Activated CD4-positive, alpha-beta T cell treated with anti-CD3 and anti-CD28 coated beads, Interleukin-2, amount 50 U/mL, for 1 hour (primary cell): ENCODE data around the gene MTPN.

Source experiments
- DNase-seq: peaks from one replicate; pipeline ENCODE4 v3.0.0-alpha.2; 2020

Gene MTPN

GRCh38 chr7:135919071-135919841, 57.9 kb downstream of the MTPN start:
- DNase-seq = no peak

- no peak for DNase-seq
These were observed 59.0 kb downstream of the MTPN start for GRCh38 chr7:135918134-135918533.

GRCh38 chr7:135917721-135918120, 59.4 kb downstream of the MTPN start:
- no peak for DNase-seq

GRCh38 chr7:135914346-135914745, 62.8 kb downstream of the MTPN start:
- DNase-seq = no peak

- DNase-seq = no peak
These were observed 63.8 kb downstream of the MTPN start for GRCh38 chr7:135913404-135913803.

- no peak for DNase-seq
These were observed 66.1 kb downstream of the MTPN start for GRCh38 chr7:135911099-135911498.

- no peak for DNase-seq
These were observed 66.6 kb downstream of the MTPN start for GRCh38 chr7:135910393-135911036.

GRCh38 chr7:135905858-135906257, 71.3 kb downstream of the MTPN start:
- DNase-seq = no peak

GRCh38 chr7:135905355-135905754, 71.8 kb downstream of the MTPN start:
- no peak for DNase-seq

GRCh38 chr7:135904282-135904681, 72.9 kb downstream of the MTPN start:
- DNase-seq = no peak

GRCh38 chr7:135901585-135902540, 75.3 kb downstream of the MTPN start:
- DNase-seq = no peak

GRCh38 chr7:135900065-135900546, 77.1 kb downstream of the MTPN start:
- no peak for DNase-seq

- DNase-seq = no peak
These were observed 77.6 kb downstream of the MTPN start for GRCh38 chr7:135899458-135900064.

- DNase-seq = no peak
These were observed 78.9 kb downstream of the MTPN start for GRCh38 chr7:135898226-135898625.

GRCh38 chr7:135894816-135895215, 82.3 kb downstream of the MTPN start:
- DNase-seq = no peak

GRCh38 chr7:135889823-135890222, 87.3 kb downstream of the MTPN start:
- DNase-seq = no peak

GRCh38 chr7:135888740-135889139, 88.4 kb downstream of the MTPN start:
- DNase-seq = no peak

GRCh38 chr7:135886345-135887132, 90.6 kb downstream of the MTPN start:
- no peak for DNase-seq

GRCh38 chr7:135884495-135885232, 92.5 kb downstream of the MTPN start:
- no peak for DNase-seq

GRCh38 chr7:135879233-135879632, 97.9 kb downstream of the MTPN start:
- DNase-seq = no peak

GRCh38 chr7:135878284-135878683, 98.9 kb downstream of the MTPN start:
- DNase-seq = no peak
